Thyroid gland (tissue), 4 donors: Measurements from ENCODE around the gene ST6GALNAC5. TPM values are rescaled to one million over a fixed set of nuclear protein-coding genes. Genes with fewer than 3 reads are reported as not detected.

Source experiments
- microRNA-seq: library from miRNA; unstranded; fragments of <30 nt; microRNA quantifications from one replicate; pipeline ENCODE4, GENCODE V29; 2016
- small RNA-seq: library from RNA; depleted of rRNA; stranded (forward); fragments of <200 nt; gene quantifications from one replicate; pipeline ENCODE3, GENCODE V24; 2016
- total RNA-seq, 4 donors: library from RNA; depleted of rRNA; stranded (reverse); fragments of >200 nt; gene quantifications; one replicate each; pipeline ENCODE4 v1.2.3, GENCODE V29; 2016

The ST6GALNAC5 gene
- total RNA-seq, 4 donors from 2014 or later: 0.83 to 3.0 TPM; not detected in 2

Small RNA genes lying within 50 kb of the gene (microRNA-seq; reads per million reads assigned to microRNA genes)
- not detected for gene MIR7156

Small RNA genes lying within 50 kb of the gene (small RNA-seq; reads per million reads assigned to genes)
- not detected for gene MIR7156
